BJ (cell line): Measurements from ENCODE around the gene SPATA16. TPM values are rescaled to one million over a fixed set of nuclear protein-coding genes. Genes with fewer than 3 reads are reported as not detected.

Source experiments
- CTCF ChIA-PET: fragments of 350-600 bp; formaldehyde crosslinking; extraction: SDS; loops from one replicate; lab custom pipeline; 2021; ENCODE audit warnings: antibody characterized with exemption, inconsistent platforms; lab: Yijun Ruan, JAX
- POLR2A ChIA-PET: fragments of 300-600 bp; sonication (Branson Sonifier 250); formaldehyde crosslinking; extraction: SDS; loops from one replicate; lab custom pipeline; 2021; ENCODE audit warnings: antibody characterized with exemption; lab: Charles Lee
- DNase-seq: peaks from one replicate; pipeline ENCODE4 v3.0.0-alpha.2; 2011; ENCODE audit warnings: low read depth
- H3K27me3 ChIP-seq: 2 replicates; pipeline ENCODE4 v1.6.0; 2011; ENCODE audit warnings: low read length; ENCODE audit not compliant: control insufficient read depth, insufficient read depth
- H3K36me3 ChIP-seq: 2 replicates; pipeline ENCODE4 v1.5.1; 2011; ENCODE audit warnings: low read length; ENCODE audit not compliant: control insufficient read depth, insufficient read depth
- H3K4me3 ChIP-seq: 2 replicates; pipeline ENCODE4 v1.5.1; 2011; ENCODE audit warnings: low read depth, mild to moderate bottlenecking, control low read depth, low read length
- polyA plus RNA-seq: library from polyadenylated mRNA; depleted of rRNA; stranded (reverse); fragments of >200 nt; gene quantifications from 2 replicates; pipeline ENCODE4 v1.2.3, GENCODE V29; 2011
- TF ChIP-seq, protein P1 (sequence below): IDR thresholded peaks from 2 replicates; pipeline ENCODE4 v1.5.1; 2011; ENCODE audit warnings: low read depth, mild to moderate bottlenecking, control low read depth, inconsistent platforms, low read length, moderate library complexity; ENCODE audit not compliant: insufficient read depth

The SPATA16 gene
- polyA plus RNA-seq, 1 experiment, result not detected

DNA sequence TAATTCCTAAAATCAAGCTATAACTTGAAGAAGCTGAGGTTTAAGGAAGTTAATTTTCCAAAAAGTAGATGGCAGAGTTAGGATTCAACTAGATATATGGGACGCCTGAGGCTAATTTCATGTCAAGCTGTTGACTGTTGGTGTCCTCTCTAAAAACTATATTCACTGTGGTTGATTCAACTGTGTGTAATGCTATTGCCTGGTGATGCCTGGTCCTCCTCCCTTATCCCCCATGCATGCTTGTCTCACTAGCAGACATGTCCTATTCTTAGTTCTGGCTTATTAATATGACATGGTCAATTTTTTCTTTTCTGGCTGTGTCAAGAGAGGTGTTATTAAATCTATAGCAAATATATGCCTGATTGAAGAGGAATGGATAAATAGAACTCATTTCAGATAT is 156.1 kb downstream of the SPATA16 start:
- Histone ChIP-seq H3K27me3 (no peaks in the 10 kb centered on the region), H3K36me3 (no peaks in the 10 kb centered on the region), H3K4me3 (no peak overlapping the region)
- ChIA-PET POLR2A (no interaction called here), CTCF (interaction anchor here (0.6 kb wide), 1 partner anchor 232 kb away, joined by 3 read pairs; no protein-coding TSS in a partner anchor)
- DNase-seq, result no peak
- TF ChIP-seq, protein P1, sequence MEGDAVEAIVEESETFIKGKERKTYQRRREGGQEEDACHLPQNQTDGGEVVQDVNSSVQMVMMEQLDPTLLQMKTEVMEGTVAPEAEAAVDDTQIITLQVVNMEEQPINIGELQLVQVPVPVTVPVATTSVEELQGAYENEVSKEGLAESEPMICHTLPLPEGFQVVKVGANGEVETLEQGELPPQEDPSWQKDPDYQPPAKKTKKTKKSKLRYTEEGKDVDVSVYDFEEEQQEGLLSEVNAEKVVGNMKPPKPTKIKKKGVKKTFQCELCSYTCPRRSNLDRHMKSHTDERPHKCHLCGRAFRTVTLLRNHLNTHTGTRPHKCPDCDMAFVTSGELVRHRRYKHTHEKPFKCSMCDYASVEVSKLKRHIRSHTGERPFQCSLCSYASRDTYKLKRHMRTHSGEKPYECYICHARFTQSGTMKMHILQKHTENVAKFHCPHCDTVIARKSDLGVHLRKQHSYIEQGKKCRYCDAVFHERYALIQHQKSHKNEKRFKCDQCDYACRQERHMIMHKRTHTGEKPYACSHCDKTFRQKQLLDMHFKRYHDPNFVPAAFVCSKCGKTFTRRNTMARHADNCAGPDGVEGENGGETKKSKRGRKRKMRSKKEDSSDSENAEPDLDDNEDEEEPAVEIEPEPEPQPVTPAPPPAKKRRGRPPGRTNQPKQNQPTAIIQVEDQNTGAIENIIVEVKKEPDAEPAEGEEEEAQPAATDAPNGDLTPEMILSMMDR, result no peak

DNA sequence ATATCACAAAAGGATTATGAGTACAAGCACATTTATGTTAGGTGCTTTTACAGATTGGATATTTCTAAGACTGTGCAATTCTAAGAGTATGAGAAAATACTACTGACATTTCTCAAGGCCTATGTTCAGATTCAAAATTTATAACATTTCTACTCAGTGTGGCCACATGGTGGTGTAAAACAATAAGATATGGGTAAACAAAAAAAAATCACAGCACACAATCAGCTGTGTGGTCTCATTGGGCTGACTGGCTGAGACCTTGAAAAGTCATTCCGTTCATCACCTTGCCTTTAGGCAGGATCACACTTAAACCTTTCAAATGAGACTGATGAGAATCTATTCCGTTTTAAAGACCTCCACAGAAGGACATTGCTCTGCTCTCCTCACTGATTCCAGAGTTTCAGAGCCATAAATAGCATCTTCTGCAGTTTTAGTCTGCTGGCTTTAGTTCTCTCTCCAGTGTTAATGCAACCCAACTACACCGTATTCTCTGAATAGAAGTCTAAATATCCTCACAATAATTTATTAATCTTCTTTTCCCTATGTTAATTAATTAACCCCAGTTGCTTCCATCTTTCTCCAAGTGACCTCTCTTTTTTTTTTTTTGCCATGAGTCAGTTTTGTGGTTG is 158.2 kb downstream of the SPATA16 start:
- ChIA-PET CTCF (interaction anchor here (1.7 kb wide), 1 partner anchor 11 kb away, joined by 4 read pairs; no protein-coding TSS in a partner anchor), POLR2A (no interaction called here)
- no peaks in the 10 kb centered on the region for H3K36me3 ChIP-seq
- no peak for DNase-seq
- TF ChIP-seq, protein P1, result no peak
- no peak overlapping the region for H3K4me3 ChIP-seq
- H3K27me3 ChIP-seq, result no peaks in the 10 kb centered on the region

DNA sequence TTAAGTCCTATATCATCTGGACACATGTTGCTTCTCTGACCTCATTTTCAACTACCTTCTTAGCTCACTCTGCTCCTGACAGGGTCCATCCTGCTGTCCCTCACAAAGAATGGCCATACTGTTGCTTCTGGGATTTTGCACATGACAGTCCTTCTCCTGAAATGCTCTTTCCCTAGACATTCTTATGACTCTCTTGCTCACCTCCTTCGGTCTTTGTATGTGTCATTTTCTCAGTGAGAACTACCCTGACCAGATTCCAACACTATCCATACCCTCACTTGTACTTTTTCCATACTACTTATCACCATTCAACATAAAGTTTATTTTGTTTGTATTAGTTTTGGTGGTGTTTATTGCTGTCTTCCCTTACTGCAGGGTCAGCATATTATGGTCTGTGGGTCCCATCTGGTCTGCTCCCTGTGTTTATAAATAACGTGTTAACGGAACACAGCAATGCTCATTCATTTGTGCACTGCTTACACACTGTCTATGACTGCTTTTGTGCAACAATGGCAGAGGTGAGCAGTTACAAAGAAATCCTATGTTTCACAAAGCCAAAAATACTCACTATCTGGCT is 159.5 kb downstream of the SPATA16 start:
- no peak for DNase-seq
- Histone ChIP-seq H3K36me3 (no peaks in the 10 kb centered on the region), H3K27me3 (no peaks in the 10 kb centered on the region), H3K4me3 (no peak overlapping the region)
- POLR2A ChIA-PET, result no interaction called here
- TF ChIP-seq, protein P1, result no peak
- CTCF ChIA-PET, result no interaction called here

DNA sequence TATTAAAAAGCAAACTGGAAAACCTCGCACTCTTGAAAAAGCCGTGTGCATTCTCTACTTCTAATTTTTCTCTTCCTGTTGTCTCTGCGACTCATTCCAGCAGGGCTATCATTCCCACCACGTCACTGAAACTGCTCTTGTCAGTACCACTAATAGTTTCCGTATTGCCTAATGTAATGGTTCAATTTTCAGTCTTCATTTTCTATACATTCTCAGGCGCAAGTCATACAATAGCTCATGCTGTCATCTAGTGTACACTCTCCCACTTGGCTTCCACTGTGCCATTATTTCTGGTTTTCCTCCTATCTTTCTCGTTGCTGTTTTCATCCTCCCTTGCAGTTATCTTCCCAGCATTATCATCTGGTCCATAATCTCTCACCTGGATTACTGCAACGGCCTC is 160.2 kb downstream of the SPATA16 start:
- H3K36me3 ChIP-seq, result no peaks in the 10 kb centered on the region
- H3K4me3 ChIP-seq, result no peak overlapping the region
- POLR2A ChIA-PET, result no interaction called here
- TF ChIP-seq, protein P1, result no peak
- CTCF ChIA-PET, result interaction anchor here (0.7 kb wide), 1 partner anchor 1433 kb away, joined by 3 read pairs; no protein-coding TSS in a partner anchor
- DNase-seq, result no peak
- H3K27me3 ChIP-seq, result no peaks in the 10 kb centered on the region

DNA sequence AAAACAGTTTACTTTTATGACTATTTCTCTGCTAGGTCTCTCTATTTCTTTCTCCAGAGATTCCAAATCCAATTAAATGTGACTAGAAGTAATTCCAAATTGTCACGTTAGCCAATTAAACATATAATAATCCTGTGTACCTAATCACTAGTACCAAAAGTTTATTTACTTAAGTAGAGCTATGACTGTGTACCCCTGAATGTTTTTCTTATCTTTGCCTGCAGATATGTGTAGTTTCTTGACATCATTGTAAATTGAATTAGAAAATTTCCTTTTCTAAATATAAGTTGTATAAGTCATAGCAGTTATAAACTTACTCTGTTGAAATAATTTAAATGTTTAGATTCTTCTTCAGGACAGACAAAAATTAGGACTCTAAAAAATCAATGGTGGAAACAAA is 163.3 kb downstream of the SPATA16 start:
- POLR2A ChIA-PET, result no interaction called here
- TF ChIP-seq, protein P1, result no peak
- Histone ChIP-seq H3K36me3 (no peaks in the 10 kb centered on the region), H3K4me3 (no peak overlapping the region), H3K27me3 (no peaks in the 10 kb centered on the region)
- CTCF ChIA-PET, result no interaction called here
- DNase-seq, result no peak
